ENCODE data around the gene MORF4L1.
"Not testable (repeated sequence)": the region's sequence is repeated elsewhere in the genome, so short reads cannot be mapped to it uniquely, and the experiment has no call there.

MORF4L1 gene

DNA sequence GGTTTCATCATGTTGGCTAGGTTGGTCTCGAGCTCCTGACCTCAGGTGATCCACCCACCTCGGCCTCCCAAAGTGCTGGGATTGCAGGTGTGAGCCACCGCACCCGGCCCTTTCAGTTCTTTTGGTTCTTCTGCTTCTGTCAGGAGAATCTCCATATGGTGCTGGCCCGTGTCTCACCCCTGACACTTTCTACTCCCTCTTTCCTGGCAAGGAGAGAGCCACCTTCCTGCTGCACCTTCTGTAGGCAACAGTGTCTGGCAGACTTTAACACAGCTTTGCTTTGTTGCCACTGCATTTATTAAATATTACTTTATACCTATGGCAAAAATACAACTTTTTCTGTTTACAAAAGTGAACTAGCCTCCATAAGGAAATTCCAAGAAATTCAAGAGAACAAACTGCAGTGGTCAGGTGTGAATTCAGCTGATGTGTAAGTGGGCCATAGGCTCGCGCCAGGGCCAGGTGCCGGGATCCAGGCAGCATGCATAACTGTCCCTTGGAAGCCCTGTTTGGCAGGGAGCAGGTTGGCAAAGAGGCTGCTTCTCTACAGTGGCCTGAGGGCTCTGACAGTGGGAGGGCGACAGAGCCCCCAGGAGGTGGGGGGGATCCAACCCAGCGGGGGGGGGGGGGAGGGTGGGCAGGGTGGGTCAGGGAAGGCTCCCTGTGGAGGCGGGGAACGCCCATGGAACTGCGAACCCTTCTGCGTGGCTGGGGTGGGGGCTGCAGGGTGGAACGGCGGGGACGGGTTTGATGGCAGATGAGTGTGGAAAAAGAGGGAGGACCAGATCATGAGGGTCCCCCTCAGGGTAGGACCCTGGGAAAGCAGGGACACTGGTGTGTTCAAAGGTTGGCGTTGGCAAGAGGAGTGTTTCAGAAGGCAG is 51.0 kb downstream of the MORF4L1 start:
- DNase-seq (ENCODE audit: extremely low read depth in 1 of 2, low read depth in 1 of 2) = no peak

DNA sequence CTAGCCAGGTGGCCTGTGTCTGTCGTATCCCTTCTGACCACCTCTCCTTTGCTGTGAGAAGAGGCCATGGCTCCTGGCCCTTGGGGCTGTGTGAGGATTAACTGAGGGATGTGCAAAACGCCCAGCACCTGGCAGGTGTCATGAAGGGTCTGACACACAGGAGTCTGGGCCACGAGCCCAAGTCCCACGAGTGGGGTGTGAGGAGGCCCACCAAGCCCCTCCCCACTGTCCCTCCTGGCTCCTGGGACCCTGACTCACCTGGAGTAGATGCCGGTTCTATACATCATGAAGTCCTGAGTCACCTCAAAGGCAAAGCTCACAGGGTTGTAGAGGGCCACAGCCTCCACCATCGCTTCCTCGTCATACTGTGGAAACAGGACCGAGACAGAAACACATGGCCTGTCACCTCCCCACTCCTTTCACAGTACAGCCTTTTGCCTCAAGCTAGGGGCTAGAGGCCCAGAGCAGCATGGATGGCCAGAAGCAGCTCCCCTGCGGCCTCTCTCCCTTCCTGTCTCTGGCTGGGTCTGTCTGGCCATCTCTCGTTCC is 52.5 kb downstream of the MORF4L1 start:
- DNase-seq (ENCODE audit: extremely low read depth in 1 of 2, low read depth in 1 of 2) = no peak

DNA sequence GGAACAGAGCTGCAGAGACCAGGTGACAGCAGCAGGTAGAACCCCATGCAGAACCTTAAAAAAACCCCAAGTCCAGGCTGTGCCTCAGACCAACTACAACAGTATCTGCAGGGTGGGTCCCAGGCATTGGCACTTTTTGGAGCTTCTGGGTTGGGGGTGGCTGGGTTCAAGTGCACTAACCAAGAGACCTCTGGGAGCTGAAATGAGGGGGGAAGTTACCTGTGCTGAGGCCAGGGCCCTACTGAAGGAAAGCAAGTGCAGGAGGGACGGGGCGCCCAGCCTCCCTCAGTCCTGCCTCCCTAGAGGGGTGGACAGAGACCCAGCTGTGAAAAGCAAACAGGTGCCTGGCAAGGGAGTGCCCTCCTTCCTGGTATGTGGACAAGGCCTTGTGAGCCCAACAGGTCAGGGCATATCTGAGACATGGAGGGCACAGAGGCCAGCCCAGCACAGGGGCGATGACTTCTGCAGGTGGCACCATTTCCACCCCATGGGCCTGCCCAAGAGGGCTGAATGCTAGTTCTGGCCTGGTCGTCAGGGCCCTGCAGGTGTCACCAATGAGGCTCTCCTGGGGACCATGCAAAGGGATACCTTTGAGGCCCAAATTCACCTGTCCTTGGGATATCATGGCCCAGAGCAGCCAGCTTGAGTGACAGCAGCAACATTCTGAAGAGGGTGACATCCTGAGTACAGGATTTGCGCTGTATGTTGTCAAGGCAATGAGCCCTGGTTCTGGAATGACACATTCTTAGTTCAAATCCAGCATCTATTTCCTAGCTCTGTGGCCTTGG is 53.5 kb downstream of the MORF4L1 start:
- DNase-seq (ENCODE audit: extremely low read depth in 1 of 2, low read depth in 1 of 2) = no peak

DNA sequence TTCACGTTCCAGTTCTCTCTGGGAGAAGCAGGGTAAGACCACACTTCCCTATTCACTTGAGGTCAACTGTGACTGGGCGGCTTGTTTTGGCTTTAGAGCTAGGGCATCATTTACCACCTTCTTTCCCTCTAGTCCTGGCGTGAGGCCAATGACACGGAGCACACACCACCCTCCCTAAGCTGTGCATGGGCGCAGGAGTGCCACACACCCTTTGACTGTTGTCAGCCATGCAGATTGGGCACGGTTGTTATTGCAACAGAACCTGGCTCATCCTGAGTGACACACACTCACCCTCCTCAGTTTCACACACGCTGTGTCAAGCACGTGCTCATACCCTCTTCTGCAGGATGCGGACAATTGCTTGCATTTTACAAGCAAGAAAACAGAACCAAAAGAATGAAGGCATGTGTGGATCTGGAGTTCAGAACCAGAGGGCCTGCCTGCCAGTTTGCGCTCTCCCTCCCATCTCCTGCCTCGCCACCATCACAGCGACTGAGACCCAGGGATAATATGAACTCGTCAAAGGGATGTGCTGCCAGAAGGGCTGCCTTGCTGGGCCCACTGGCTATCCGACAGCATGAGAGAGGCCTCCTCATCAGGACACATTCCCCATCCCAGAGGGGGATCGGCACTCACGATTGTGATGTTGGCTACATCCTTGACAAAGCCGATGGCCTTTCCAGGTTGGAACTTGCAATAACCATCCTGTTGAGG is 54.5 kb downstream of the MORF4L1 start:
- no peak for DNase-seq (ENCODE audit: extremely low read depth in 1 of 2, low read depth in 1 of 2)

DNA sequence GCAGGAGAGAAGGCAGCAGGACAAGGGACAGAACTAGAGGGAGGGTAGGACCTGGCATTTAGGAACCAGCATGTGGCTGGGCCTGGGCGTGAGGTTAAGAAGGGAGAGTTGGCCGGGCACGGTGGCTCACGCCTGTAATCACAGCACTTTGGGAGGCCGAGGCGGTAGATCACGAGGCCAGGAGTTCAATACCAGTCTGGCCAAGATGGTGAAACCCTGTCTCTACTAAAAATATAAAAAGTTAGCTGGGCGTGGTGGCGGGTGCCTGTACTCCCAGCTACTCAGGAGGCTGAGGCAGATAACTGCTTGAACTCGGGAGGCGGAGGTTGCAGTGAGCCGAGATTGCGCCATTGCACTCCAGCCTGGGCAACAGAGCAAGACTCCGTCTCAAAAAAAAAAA is 55.5 kb downstream of the MORF4L1 start:
- not testable (repeated sequence) for DNase-seq (ENCODE audit: extremely low read depth in 1 of 2, low read depth in 1 of 2)

DNA sequence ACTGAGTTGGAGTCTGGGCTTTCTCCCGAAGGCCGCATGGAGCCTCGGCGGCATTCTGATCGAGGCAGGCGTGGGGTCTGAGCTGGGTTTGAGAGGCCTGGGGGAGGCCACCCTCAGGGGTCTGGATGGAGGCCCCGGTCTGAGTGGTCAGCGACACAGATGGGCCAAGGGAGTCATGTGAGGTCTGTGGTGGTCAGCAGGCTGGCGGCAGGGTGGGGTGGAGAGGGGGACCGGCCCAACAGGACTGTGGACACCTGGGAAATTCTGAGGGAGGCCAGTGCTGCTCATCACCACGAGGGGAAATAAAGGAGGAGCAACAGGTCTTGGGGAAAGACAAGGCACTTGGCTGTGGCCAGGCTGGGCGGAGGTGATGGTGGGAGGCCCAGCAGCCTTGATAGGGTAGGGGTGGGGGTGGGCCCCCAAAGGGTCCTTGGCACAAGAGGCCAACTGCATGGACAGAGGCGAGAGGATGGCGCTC is 56.0 kb downstream of the MORF4L1 start:
- no peak for DNase-seq (ENCODE audit: extremely low read depth in 1 of 2, low read depth in 1 of 2)

DNA sequence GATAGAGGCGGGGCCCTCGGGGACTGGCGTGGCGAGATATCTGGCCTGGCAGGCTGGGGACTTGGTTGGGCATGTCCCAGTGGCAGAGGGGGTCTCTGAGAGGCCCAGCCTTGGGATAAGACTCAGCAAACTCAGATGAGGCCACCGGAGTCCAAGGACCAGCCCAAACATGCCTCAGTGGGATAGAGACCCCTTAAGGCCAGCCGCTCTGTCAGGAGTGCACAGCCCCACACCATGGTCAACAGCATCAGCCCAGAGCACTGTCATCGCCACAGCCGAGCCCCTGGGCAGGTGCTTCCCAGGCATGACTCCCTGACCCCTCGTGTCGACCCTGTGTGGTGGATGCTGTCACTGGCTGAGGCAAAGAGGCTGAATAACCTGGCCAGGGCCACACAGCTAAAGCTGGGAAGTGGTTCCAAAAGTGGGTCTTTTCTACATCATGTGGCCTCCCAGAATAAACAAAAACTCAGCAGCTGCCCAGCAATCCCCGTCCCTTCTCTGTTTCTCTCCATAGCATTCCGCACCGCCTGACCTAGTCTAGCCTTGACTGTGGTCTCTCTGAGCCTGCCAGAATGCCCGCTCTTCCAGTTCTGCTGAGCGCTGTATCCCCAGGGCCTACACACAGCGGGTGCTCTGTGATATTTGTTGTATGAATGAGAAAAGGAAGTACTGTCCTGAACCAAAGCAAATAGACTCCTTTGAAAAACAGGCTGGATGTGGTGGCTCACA is 57.0 kb downstream of the MORF4L1 start:
- DNase-seq (ENCODE audit: extremely low read depth in 1 of 2, low read depth in 1 of 2) = no peak

DNA sequence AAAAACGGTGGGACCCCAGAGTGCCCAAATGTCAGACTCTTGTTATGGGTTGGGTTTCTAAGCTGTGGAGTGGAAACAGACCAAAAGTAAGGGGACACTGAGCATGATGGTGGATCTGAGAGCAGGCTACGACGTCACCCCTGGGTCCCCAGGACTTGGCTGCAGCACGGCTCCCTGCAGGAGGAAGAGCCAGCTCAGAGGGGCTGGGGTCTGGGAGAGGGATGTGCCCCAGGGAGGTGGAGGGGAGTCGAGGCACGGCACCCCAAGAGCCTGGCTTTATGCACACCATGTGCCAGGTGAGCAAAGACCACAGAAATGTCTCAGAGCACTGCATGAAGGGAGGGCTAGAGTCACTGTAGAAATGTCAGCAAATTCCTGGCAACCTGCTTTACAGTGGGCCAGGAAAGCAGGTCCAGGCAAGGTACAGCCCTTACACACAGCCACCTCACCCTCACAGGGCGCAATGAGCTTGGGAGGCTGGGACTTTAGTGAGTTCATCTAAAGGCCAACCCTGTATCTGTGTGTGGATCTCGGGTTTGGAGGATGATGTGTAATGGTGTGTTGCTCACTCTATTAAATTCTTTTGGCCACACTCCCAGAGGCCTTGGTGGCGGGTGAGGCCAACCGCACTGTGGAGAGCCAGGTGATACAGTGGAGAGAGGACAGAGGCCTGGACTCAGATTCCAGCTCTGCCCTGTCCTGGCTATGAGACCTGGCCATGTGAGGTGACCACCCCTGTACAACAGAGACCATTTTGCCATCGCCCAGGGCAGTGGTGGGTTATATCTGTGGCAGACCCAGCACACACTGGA is 58.1 kb downstream of the MORF4L1 start:
- DNase-seq (ENCODE audit: extremely low read depth in 1 of 2, low read depth in 1 of 2) = no peak

DNA sequence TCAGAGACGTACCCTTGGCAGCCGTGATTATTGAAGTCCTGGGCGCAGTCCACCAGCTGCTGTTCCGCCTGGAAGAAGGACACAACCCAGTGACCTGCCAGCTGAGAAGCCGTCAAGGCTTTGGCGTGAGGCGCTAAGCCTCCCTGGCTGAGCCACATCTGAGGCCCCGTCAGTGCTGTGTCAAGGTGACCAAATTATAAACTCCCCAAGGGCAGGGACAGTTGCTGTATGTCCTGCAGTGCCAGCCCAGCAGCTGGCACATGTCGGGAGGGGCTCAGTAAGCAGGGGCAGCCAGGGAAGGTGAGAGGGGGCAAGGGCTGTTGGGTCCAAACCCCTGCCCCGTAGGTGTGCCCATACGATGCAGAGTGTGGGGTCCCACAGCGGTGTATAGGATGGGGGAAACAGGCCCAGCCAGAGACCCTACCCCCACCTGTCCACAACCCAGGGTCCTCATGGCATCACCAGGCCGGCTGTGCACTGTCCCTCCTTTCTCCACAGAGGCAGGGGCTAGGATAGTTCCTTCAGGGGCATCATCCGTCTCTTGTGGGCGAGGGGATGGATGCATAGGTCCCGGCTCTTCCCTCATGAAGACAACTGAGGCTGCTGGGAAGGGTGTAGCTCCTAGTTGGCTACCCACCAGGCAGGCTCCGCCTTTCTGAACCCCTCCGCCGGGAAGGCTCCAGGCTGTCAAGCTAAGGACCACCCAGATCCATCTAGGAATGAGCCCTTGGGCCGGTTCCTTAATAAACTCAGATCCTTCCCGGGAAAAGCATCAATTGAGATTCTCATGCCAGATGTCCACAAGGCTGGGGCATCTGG is 59.0 kb downstream of the MORF4L1 start:
- DNase-seq (ENCODE audit: extremely low read depth in 1 of 2, low read depth in 1 of 2) = no peak

DNA sequence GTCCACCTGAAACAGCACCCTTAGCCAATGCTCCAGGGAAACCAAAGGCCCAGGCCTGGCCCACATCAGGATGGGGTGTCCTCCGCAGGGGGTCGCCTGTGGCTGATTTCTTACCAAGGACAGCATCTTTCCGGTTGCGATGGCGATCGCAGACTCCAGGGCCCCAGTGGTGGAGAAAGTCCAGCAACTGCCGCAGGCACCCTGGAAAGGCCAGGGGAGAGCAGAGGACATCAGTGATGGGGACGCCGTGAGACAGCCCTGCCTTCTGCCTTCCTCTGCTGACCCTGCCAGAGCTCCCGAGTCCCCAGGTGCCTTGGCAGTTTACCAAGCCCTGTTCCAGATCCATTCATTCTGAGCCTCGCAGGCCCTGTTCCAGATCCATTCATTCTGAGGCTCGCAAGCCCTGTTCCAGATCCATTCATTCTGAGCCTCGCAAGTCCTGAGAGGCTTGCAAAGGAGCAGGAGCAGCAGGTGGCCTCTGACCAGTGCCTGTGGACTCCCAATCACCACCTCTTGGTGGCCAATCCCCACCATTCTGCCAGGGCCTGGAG is 59.6 kb downstream of the MORF4L1 start:
- no peak for DNase-seq (ENCODE audit: extremely low read depth in 1 of 2, low read depth in 1 of 2)

DNA sequence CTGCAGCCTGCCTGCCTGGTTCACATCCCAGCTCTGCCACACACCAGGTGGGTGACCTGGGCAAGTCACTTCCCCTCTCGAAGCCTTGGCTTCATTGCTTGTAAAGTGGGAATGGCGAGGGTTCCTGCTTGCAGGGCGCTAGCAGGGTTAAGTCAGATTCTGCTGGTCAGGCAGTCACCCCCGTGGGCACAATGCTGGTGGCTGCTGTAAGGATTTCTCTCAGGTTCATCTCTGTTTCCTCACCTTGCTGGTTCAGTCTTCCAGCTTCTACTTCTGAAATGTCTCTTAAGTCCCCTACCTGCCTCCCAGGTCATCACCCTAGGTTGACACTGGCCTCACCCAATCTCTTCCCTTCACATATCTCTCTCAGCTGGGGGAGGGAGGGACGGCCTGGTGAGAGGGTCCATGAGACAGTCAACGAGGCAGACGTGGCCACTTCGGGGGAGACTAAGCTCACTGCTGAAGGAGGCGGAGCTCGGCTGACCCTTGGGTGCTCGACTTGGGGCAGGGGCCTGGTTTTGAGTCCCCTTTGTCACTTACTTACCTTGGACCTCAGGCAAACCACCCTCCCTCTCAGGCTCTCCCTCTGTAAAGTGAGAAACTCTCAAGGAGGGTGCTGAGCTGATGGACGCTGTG is 60.6 kb downstream of the MORF4L1 start:
- DNase-seq (ENCODE audit: extremely low read depth in 1 of 2, low read depth in 1 of 2) = no peak

DNA sequence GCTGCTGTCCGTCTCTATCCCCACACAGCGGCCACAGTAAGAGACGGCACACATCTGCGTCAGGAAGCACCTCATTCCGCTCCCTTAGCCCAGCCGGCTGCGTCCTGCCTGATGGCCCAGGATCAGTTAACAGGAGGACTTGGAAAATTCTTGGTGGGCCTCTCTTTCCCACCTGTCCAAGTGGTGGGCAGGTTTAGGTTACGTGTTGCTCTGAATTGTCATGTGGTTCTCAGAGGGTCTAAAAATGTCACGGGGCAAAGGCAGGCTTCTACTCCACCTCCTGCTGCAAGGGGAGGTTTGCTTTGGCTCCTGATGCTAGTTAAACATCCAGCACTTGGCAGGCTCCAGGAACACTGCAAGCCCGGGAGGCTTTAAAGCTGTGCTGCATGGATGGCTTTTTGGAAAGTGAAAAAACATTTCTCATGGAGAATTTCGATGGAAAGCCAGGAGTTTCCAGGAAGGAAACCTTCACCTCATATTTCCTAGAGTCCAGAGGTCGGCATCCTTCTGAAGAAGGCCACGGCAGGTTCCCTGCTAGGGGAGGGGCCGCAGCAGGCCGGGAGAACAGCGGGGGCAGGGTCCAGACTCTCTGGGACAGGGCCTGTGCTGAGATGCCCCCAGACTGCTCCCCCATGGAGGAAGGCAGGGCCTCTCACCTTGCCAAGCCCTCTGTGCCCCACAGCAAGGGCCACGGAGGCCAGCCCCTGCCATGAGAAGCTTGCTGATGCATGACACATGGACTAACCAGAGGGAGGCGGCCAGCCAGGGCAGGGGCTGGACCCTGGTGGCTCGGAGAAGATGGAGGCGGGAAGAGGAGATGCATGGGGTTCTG is 61.3 kb downstream of the MORF4L1 start:
- DNase-seq (ENCODE audit: extremely low read depth in 1 of 2, low read depth in 1 of 2) = no peak

DNA sequence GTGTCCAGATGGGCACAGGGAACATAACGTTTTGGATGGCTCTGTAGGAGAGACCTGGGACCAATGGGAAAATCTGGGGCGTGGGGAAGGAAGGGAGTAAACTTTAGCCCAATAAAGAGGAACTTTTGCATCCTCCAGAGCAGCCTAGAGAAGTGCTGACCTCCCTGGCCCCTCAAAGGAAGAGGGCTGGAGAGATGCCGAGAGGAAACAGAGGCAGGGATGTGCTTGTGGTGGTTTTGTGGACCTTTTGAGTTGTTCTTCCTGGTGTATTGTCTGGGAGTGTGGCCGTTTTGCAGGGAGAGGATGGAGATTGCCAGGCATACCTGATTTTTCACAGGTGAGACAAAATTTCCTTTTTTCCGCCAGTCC is 61.9 kb downstream of the MORF4L1 start:
- no peak for DNase-seq (ENCODE audit: extremely low read depth in 1 of 2, low read depth in 1 of 2)

DNA sequence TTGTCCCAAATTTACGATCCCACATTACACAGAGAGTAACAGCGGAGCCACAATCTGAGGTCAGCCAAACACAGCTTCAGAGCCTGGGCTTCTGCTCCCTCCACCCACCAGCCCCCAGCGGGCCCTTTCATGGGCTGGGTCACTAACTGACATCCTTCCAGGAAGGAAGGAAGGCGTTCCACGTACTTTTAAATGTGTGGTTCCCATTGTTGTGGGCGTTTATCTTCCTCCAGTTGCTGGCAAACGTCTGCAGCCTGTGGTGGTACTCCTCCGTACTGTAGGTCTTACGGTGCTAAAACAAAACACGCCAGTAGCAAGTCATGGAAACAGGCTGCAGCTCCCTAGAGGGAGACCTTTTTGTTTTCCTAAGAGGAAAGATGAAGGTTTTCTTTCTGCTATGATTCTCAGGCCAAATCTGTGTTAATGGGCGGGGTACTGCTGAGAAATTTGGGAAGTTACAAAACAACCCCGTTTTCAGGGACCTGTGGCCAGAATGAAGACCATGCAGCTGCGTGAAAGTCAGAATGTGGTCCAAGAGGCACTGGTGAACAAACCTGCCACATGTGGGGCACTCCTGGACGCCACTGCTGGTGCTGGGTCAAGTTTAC is 64.5 kb downstream of the MORF4L1 start:
- no peak for DNase-seq (ENCODE audit: extremely low read depth in 1 of 2, low read depth in 1 of 2)

DNA sequence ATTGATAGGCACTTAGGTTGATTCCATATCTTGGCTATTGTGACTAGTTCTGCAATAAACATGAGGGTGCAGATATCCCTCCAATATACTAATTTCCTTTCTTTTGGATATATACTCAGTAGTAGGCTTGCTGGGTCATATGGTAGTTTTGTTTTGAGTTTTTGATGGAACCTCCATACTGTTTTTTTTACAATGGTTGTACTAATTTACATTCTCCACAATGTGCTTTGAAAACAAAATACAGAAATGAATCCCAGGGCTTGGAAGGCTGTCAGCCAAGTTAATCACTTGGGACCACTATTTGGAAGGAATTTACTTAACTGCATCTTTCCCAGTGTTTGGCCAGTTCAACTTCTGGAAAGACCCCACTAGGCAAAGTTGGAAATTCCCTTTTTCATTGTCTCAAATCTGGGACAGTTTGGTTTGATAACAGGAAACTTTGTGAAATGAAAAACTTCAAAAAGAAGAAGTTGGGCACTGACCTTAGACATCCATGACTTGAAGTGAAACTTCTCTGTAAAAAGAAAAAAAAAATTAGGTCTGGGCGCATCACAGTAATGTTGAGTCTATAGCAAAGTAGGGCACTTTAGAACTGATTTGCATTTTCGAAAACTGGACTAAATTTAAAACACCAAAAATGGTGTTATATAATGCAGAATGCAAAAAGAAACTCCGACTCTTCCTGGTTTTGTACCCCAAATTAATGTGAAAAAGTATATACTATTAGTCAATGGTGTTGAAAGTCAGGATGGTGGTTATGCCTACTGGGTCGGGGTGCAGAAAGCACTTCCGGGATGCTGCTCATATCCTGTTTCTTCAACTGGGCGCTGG is 66.2 kb downstream of the MORF4L1 start:
- DNase-seq (ENCODE audit: extremely low read depth in 1 of 2, low read depth in 1 of 2) = no peak

DNA sequence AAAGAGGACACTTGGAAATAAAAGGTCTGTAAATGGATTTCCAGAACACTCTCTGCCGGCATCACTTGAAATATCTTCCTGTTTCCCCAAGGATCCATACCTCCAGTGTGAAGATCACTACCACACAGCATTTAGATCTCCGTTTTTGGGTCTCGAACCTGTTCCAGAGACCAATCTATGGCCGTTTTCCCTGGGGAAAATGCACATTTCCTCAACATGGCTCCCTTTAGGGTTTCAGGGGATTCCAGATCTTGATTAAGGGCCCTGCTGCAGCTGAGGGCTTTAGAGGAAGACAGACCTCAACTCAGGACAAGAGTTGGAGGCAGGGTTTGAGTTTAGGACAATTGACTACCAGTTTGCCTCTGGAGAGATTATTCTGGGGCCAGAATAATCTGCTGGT is 70.1 kb downstream of the MORF4L1 start:
- DNase-seq (ENCODE audit: extremely low read depth in 1 of 2, low read depth in 1 of 2) = no peak
